HepG2 (cell line): ENCODE data around the gene MN1.

Experiments used
- ATF6 ChIP-seq: sonication (generic); formaldehyde crosslinking; conservative IDR thresholded peaks from 2 replicates; pipeline ENCODE4 v1.4.0; 2020; ENCODE audit warnings: missing genetic modification reagents
- DPF2 ChIP-seq: sonication (generic); formaldehyde crosslinking; IDR thresholded peaks from 2 replicates; pipeline ENCODE4 v1.4.0; 2020; ENCODE audit warnings: mild to moderate bottlenecking, low read depth, missing genetic modification reagents, borderline replicate concordance
- EZH2 ChIP-seq: conservative IDR thresholded peaks from 2 replicates; pipeline ENCODE4 v1.6.1; 2012; ENCODE audit warnings: mild to moderate bottlenecking, low read depth, low read length, moderate library complexity
- GABPA ChIP-seq, 2 experiments: IDR thresholded peaks; 2 replicates each; pipeline ENCODE4 v1.6.1; 2011 to 2016; ENCODE audit warnings: low read depth in 2 of 2, low read length in 1 of 2, missing biosample characterization in 1 of 2, missing genetic modification characterization in 1 of 2
- GMEB1 ChIP-seq: sonication (generic); formaldehyde crosslinking; IDR thresholded peaks from 2 replicates; pipeline ENCODE4 v1.5.1; 2020; ENCODE audit warnings: missing genetic modification reagents, mild to moderate bottlenecking, borderline replicate concordance
- HDAC2 ChIP-seq: sonication (generic); formaldehyde crosslinking; IDR thresholded peaks from 2 replicates; pipeline ENCODE4 v1.4.0; 2020; ENCODE audit warnings: missing genetic modification reagents
- MAFK ChIP-seq, 2 experiments: IDR thresholded peaks in 1 of 2; conservative IDR thresholded peaks in 1 of 2; 2 replicates each; pipeline ENCODE4 v1.6.1; 2011; ENCODE audit warnings: improper control_type of control experiment in 2 of 2, low read length in 2 of 2
- MXI1 ChIP-seq: IDR thresholded peaks from 3 replicates; pipeline ENCODE4 v1.6.1; 2012; ENCODE audit warnings: low read depth, low read length, inconsistent platforms, borderline replicate concordance
- POLR2A ChIP-seq, 2 experiments: IDR thresholded peaks; 2 replicates each; pipeline ENCODE4 v1.6.1; 2011; ENCODE audit warnings: low read depth in 2 of 2, low read length in 2 of 2, mild to moderate bottlenecking in 1 of 2, moderate library complexity in 1 of 2; ENCODE audit not compliant: insufficient read depth in 1 of 2
- TFE3 ChIP-seq: IDR thresholded peaks from 2 replicates; pipeline ENCODE4 v1.6.1; 2016
- YY1 ChIP-seq: IDR thresholded peaks from 2 replicates; pipeline ENCODE4 v1.6.1; 2011; ENCODE audit warnings: low read length, low read depth, moderate library complexity, mild to moderate bottlenecking; ENCODE audit not compliant: insufficient read depth, insufficient replicate concordance
- ZBTB40 ChIP-seq, 2 experiments: fragments of 450-650 bp in 1 of 2; sonication (generic) in 1 of 2; formaldehyde crosslinking in 1 of 2; IDR thresholded peaks; 2 replicates each; pipeline versions ENCODE4 v1.6.1 to v1.8.0; 2016 to 2022; ENCODE audit warnings: antibody characterized with exemption in 1 of 2, mild to moderate bottlenecking in 1 of 2, missing genetic modification reagents in 1 of 2
- ZNF343 ChIP-seq: sonication (generic); formaldehyde crosslinking; IDR thresholded peaks from 2 replicates; pipeline ENCODE4 v1.4.0; 2020; ENCODE audit warnings: mild to moderate bottlenecking, missing genetic modification reagents
- ZNF501 ChIP-seq: sonication (generic); formaldehyde crosslinking; IDR thresholded peaks from 2 replicates; pipeline ENCODE4 v1.5.1; 2020; ENCODE audit warnings: mild to moderate bottlenecking, moderate library complexity, missing genetic modification reagents

GRCh38 chr22:27734066-27734465, 67.5 kb downstream of the MN1 start:
- TF ChIP-seq EZH2 (no peak), ZNF501 (no peak), MAFK (conservative IDR thresholded peaks at IDR 0.05 in 1 of 2, IDR thresholded peaks at IDR 0.05 in 1 of 2; ENCODE audit: low read length in 2 of 2) (no peak), ATF6 (CRISPR knock-in tag) (no peak), HDAC2 (no peak), DPF2 (no peak), POLR2A (IDR thresholded peaks at IDR 0.05; ENCODE audit: insufficient read depth in 1 of 2, low read depth in 2 of 2, low read length in 2 of 2) (no peak), YY1 (no peak), MXI1 (no peak), GMEB1 (no peak), ZNF343 (CRISPR knock-in tag) (no peak), GABPA (IDR thresholded peaks at IDR 0.05; ENCODE audit: low read depth, low read length) (no peak), GABPA (CRISPR knock-in tag; IDR thresholded peaks at IDR 0.05; ENCODE audit: low read depth) (no peak), ZBTB40 (IDR thresholded peaks at IDR 0.05) (no peak), ZBTB40 (CRISPR knock-in tag; IDR thresholded peaks at IDR 0.05) (no peak), TFE3 (no peak)
